Endothelial cell of umbilical vein (primary cell): ENCODE measurements around the gene WDR48.

ENCODE experiments used
- POLR2A ChIP-seq: IDR thresholded peaks from 2 replicates; pipeline ENCODE4 v1.6.1; 2012; ENCODE audit warnings: low read depth, mild to moderate bottlenecking, control low read depth, low read length
- POLR2AphosphoS5 ChIP-seq: IDR thresholded peaks from 2 replicates; pipeline ENCODE4 v1.6.1; 2012; ENCODE audit warnings: low read depth, mild to moderate bottlenecking, control low read depth, low read length, moderate library complexity; ENCODE audit not compliant: insufficient read depth

GRCh38 chr3:39100500-39100886 is 48.7 kb downstream of the WDR48 start:
- TF ChIP-seq POLR2A (no peak), POLR2AphosphoS5 (no peak)
